OCI-LY1 (cell line): ENCODE data around the gene SUGCT.

Experiments
- EZH2 ChIP-seq: fragments of 200-600 bp; sonication (generic), shearing (Covaris generic); IDR thresholded peaks from 2 replicates; pipeline ENCODE4 v1.8.0; 2017; ENCODE audit warnings: borderline replicate concordance, mixed run types, mild to moderate bottlenecking, antibody characterized with exemption, low read length, moderate library complexity, mixed read lengths
- TF ChIP-seq, protein P1 (sequence below): fragments of 200-600 bp; sonication (generic), shearing (Covaris generic); IDR thresholded peaks from 2 replicates; pipeline ENCODE4 v1.5.1; 2017; ENCODE audit warnings: mild to moderate bottlenecking, antibody characterized with exemption, low read length, moderate library complexity, mixed read lengths

DNA sequence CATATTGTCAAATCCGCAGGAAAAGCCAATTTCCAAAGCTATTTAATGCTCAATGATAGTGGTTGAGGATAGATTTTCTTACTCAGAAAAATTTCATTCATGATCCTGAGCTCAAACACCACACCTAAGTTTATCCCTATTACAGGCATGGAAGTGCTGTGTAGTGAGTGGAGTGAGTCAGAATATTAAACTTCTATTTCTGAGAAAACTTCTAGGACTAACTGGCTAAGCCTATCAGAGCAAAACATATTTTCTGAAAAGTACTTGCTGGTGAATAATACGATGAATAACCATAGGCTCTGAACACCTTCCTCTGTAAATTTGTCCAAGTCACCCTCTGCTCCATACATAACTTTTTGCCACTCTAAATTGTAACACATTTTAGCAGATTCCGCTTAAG, 221.5 kb downstream of the SUGCT start:
- TF ChIP-seq, protein P1, sequence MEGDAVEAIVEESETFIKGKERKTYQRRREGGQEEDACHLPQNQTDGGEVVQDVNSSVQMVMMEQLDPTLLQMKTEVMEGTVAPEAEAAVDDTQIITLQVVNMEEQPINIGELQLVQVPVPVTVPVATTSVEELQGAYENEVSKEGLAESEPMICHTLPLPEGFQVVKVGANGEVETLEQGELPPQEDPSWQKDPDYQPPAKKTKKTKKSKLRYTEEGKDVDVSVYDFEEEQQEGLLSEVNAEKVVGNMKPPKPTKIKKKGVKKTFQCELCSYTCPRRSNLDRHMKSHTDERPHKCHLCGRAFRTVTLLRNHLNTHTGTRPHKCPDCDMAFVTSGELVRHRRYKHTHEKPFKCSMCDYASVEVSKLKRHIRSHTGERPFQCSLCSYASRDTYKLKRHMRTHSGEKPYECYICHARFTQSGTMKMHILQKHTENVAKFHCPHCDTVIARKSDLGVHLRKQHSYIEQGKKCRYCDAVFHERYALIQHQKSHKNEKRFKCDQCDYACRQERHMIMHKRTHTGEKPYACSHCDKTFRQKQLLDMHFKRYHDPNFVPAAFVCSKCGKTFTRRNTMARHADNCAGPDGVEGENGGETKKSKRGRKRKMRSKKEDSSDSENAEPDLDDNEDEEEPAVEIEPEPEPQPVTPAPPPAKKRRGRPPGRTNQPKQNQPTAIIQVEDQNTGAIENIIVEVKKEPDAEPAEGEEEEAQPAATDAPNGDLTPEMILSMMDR: no peak
- TF ChIP-seq EZH2: no peak
